Activated CD4-positive, alpha-beta memory T cell treated with anti-CD3 and anti-CD28 coated beads, Interleukin-2, amount 10 ng/mL, durations not matched to agents 7 days and 5 days (primary cell): ENCODE data around the gene UBE2F. TPM values are rescaled to one million over a fixed set of nuclear protein-coding genes. Genes with fewer than 3 reads are reported as not detected.
A peak's percentile ranks its signal among the peaks of the same experiment; 100 is the strongest.

Experiments
- CTCF ChIA-PET: fragments of 350-600 bp; sonication (Branson Sonifier 250); formaldehyde crosslinking; loops from one replicate; lab custom pipeline; 2021; ENCODE audit warnings: antibody characterized with exemption, inconsistent platforms; lab: Charles Lee
- POLR2A ChIA-PET: fragments of 350-600 bp; sonication (Branson Sonifier 250); formaldehyde crosslinking; loops from one replicate; lab custom pipeline; 2021; ENCODE audit warnings: antibody characterized with exemption; lab: Charles Lee
- DNase-seq: peaks from one replicate; pipeline ENCODE4 v3.0.0-alpha.2; 2020
- H3K27ac Mint-ChIP-seq: one replicate; pipeline ENCODE4 v1.8.0; 2021; ENCODE audit warnings: mild to moderate bottlenecking, mixed read lengths
- H3K27me3 Mint-ChIP-seq: one replicate; pipeline ENCODE4 v1.8.0; 2021; ENCODE audit warnings: mixed read lengths
- H3K36me3 Mint-ChIP-seq: one replicate; pipeline ENCODE4 v1.8.0; 2021; ENCODE audit warnings: low read depth, mixed read lengths
- H3K4me1 Mint-ChIP-seq: one replicate; pipeline ENCODE4 v1.8.0; 2021; ENCODE audit warnings: mixed read lengths
- H3K4me3 Mint-ChIP-seq: one replicate; pipeline ENCODE4 v1.8.0; 2021; ENCODE audit warnings: mild to moderate bottlenecking, mixed read lengths
- H3K9me3 Mint-ChIP-seq: one replicate; pipeline ENCODE4 v1.8.0; 2021; ENCODE audit warnings: mixed read lengths
- total RNA-seq, 2 experiments: library from RNA; stranded (reverse); gene quantifications; one replicate each; pipeline ENCODE4 v1.2.3, GENCODE V29; 2021

UBE2F gene, protein sequence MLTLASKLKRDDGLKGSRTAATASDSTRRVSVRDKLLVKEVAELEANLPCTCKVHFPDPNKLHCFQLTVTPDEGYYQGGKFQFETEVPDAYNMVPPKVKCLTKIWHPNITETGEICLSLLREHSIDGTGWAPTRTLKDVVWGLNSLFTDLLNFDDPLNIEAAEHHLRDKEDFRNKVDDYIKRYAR
- 10 to 100 TPM; 77.5 to 82.7 TPM for total RNA-seq

DNA sequence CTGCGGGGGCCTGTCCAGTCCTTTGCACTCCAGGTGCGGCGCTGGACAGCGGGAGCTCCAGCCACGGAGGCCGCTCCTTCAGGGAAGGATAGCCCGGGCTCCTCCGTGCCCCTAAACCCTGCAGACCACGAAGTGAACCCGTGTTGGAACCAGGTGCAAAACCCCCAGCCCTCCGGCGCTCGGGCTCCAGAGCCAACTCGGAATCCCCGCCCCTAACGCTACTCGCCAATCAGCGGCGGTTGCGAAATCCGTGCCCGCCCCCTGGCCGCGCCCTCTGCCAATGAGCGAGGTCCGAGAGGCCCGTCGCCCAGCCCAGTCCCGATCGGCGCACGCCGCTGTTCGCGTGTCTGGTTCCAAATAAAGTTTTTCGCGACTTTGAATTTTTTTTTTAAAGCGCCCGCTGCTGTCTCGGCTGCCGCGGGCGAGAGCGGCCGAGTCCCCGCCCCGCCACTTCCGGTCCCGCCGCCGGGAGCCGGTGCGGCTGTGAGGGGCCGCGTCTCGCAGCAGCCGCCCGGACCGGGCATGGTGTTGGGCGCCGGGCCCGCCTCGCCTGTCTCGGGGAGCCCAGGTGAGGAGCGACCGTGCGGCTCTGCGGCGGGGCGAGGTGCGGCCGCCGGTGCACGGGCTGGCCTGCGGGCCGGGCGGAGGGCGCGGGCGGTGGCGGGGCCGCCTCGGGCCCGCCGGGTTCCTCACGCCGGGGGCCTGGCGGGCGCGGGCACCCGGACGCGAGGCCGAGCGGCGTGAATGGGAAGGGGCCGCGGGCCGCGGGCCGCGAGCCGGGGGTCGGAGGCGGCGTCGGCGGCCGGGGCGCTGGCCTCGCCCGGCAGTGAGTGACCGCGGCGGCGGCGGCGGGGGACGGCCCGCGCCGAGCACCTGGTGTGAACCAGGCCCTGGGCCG is at the start of gene UBE2F:
UBE2F (plus strand) TSS at position 450 of the 898 bp plus-strand sequence. CDS start 6,094 bp downstream, outside the sequence.
- ChIA-PET CTCF (no interaction called here), POLR2A (interaction anchor here (1.0 kb wide), 1 partner anchor 25 kb away, joined by 3 read pairs; no protein-coding TSS in a partner anchor)
- Mint-ChIP-seq H3K9me3 (peaks cover 12% of the 10 kb centered on the region), H3K27me3 (peaks cover 2% of the 10 kb centered on the region), H3K4me1 (peaks cover 39% of the 10 kb centered on the region), H3K36me3 (peaks cover 30% of the 10 kb centered on the region), H3K4me3 (peak within 1 kb of the TSS; percentile 76), H3K27ac (peak within 1 kb of the TSS; percentile 66)
- peak; percentile 97 for DNase-seq

DNA sequence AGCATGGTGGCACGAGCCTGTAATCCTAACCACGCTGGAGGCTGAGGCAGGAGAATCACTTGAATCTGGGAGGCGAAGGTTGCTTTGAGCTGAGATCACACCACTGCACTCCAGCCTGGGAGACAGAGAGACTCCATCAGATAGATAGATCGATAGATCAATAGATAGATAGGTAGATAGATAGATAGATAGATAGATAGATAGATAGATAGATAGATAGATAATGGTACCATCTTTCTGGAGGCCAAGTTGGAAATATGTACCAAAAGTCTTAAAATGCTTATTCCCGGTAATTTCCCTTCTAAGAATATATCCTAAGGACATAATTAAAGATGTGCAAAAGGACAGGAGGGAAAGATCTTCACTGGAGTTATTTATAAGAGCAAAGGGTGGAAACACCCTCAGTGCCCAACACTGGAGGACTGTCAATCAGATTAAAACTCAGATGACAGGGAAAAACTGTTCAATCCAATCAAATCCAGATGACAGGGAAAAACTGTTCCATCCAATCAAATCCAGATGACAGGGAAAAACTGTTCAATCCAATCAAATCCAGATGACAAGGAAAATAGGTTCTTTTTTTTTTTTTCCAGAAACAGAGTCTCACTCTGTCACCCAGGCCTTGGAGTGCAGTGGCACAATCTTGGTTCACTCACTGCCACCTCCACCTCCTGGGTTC is 49.0 kb upstream of the UBE2F start:
- CTCF ChIA-PET = no interaction called here
- peaks cover 14% of the 10 kb centered on the region for H3K4me1 Mint-ChIP-seq
- peaks cover 2% of the 10 kb centered on the region for H3K27me3 Mint-ChIP-seq
- DNase-seq = no peak
- H3K36me3 Mint-ChIP-seq = no peaks in the 10 kb centered on the region
- no peaks in the 10 kb centered on the region for H3K9me3 Mint-ChIP-seq
- POLR2A ChIA-PET = no interaction called here
- no peak overlapping the region for H3K4me3 Mint-ChIP-seq
- no peak overlapping the region for H3K27ac Mint-ChIP-seq

DNA sequence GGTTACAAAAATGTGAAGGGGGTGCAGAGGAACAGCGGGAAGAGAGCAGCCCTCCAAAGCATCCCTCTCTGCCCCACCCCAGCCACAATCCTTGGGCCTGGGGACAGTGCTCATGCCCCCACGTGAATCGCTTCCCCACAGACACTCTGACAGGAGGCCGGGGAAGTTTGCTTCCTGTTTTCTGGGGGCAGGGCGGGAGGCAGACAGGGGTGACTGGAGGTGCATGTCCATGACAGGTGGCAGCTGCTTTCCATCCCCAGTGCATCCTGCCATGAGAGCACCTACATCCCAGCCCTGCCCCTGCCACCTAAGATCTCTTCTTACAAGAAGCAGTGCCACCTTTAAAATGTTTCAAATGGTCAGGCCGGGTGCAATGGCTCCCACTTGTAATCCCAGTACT is 47.2 kb upstream of the UBE2F start:
- Mint-ChIP-seq H3K27ac (no peak overlapping the region), H3K4me3 (no peak overlapping the region), H3K4me1 (peaks cover 27% of the 10 kb centered on the region), H3K27me3 (peaks cover 2% of the 10 kb centered on the region), H3K36me3 (no peaks in the 10 kb centered on the region), H3K9me3 (no peaks in the 10 kb centered on the region)
- no peak for DNase-seq
- ChIA-PET CTCF (no interaction called here), POLR2A (no interaction called here)

DNA sequence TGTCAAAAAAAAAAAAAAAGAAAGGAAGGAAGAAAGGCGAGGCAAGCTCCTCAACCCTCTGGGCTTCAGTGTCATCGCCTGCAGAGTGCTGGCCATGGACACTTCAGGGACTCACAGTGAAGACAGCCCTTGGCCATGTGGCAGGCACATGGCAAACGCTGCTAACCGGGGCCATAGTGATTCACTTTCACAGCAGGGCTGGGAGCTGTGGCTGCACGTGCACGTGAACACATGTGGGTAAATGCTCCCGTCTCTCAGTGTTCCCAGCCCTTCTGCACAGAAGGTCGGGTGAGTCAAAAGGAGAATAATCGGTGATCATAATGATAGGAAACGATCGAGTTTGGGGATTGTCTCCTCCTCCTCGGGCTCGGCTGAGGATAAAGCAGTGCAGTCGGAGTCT is 46.1 kb upstream of the UBE2F start:
- H3K4me3 Mint-ChIP-seq = no peak overlapping the region
- no peaks in the 10 kb centered on the region for H3K36me3 Mint-ChIP-seq
- peaks cover 30% of the 10 kb centered on the region for H3K4me1 Mint-ChIP-seq
- POLR2A ChIA-PET = interaction anchor here (0.9 kb wide), 1 partner anchor 21 kb away, joined by 3 read pairs; no protein-coding TSS in a partner anchor
- H3K27me3 Mint-ChIP-seq = peaks cover 2% of the 10 kb centered on the region
- CTCF ChIA-PET = no interaction called here
- DNase-seq = no peak
- H3K27ac Mint-ChIP-seq = no peak overlapping the region
- no peaks in the 10 kb centered on the region for H3K9me3 Mint-ChIP-seq

DNA sequence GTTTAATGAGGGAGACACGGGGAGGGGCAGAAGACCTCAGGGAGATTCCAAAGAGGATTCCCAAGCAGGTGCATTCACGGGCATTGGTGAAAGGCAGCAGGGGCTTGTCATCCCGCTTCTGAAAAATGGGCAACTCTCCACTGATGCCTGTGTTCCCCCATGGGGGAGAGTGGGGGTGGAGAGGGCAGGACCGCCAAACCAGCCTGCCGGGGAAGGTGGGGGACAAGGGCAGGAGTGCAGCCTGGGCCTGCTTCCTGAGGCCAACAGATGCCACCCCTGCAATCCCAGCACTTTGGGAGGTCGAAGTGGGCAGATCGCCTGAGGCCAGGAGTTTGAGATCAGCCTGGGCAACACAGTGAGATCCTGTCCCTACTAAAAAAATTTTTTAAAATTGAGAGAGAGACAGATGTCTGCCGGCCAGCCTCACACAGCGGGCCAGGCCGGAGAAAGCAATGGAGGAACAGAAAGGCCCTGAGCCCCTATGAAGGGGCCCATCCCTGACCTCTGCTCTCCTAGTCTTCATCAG is 44.8 kb upstream of the UBE2F start:
- Mint-ChIP-seq H3K4me1 (peaks cover 38% of the 10 kb centered on the region), H3K9me3 (no peaks in the 10 kb centered on the region), H3K4me3 (no peak overlapping the region), H3K36me3 (no peaks in the 10 kb centered on the region), H3K27me3 (peaks cover 2% of the 10 kb centered on the region), H3K27ac (no peak overlapping the region)
- no peak for DNase-seq
- ChIA-PET POLR2A (interaction anchor here (1.8 kb wide), 1 partner anchor 23 kb away, joined by 7 read pairs; no protein-coding TSS in a partner anchor), CTCF (interaction anchor here (1.2 to 3.3 kb wide), 4 partner anchors 19 to 139 kb away, joined by 3 to 16 read pairs (median 6); partner anchors contain the start of gene SCLY)

DNA sequence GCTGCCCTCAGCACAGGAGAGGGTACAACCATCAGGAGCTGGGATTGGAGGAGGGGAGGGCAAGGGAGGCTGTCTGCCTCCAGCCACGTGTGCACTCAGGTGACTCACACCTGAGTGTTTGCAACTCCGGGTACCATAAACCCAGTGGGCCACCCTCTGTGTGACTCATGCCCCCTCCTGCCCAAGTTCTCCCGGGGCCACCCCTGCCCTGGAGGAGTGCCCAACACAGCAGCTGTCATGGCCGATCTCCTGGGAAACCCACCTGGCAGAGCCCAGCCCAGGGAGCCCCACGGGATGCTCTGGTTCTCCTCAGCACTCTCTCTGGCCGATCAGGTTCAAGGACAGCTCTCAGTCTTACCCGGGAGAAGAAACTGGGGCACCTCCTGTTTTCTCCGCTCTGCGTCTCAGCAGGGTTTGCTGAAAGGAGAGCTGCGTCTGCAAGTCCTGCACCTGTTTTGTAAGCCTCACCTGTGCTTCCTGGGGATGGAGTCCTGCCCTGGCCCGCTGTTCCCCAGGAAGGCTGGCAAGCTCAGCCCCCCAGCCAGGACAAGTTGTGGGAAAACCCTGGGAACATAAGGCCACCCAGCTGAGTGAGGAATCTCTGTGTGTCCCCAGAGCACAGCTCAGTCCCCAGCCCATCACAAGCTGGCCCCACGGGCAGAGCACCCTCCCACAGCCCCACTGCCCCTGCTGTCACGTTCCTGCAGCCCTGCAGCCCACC is 44.0 kb upstream of the UBE2F start:
- peaks cover 2% of the 10 kb centered on the region for H3K27me3 Mint-ChIP-seq
- CTCF ChIA-PET = interaction anchor here (0.6 to 3.3 kb wide), 29 partner anchors 9 to 214 kb away, joined by 3 to 16 read pairs (median 3); partner anchors contain the start of gene SCLY
- DNase-seq = no peak
- H3K27ac Mint-ChIP-seq = no peak overlapping the region
- H3K9me3 Mint-ChIP-seq = peaks cover 1% of the 10 kb centered on the region
- peaks cover 38% of the 10 kb centered on the region for H3K4me1 Mint-ChIP-seq
- H3K4me3 Mint-ChIP-seq = no peak overlapping the region
- POLR2A ChIA-PET = interaction anchor here (1.0 to 1.8 kb wide), 2 partner anchors 24 to 138 kb away, joined by 3 to 7 read pairs; partner anchors contain the start of gene SCLY
- no peaks in the 10 kb centered on the region for H3K36me3 Mint-ChIP-seq

DNA sequence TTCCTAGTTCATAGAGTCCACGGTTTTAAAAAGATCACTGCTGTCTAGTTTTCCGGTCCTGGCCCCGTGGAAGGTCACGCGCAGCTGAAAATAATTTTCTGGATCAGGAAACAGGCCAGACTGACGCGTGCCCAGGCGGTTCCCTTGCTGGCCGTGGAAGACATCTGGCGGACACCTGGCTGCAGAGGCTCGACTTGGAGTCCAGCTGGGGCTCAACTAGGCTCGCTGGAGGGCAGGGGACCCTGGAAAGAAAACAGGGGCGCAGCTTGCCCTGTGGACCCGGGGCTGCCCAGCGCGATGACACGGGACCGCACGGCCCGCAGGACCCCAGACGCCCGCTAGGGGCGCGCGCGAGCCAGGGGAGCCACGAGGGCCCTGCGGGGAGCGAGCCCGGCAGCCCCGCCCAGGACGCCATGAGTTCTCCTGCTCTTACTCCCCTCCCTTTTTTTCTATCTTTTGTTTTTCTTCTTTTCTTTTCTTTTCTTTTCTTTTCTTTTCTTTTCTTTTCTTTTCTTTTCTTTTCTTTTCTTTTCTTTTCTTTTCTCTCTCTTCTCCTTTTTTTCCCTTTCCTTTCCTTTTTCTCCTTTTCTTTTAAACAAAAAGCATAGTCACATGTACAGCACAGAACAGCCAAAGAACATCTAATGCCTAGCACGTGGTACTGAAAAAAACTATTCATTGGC is 43.2 kb upstream of the UBE2F start:
- H3K27ac Mint-ChIP-seq = no peak overlapping the region
- H3K36me3 Mint-ChIP-seq = peaks cover under 1% of the 10 kb centered on the region
- peaks cover 38% of the 10 kb centered on the region for H3K4me1 Mint-ChIP-seq
- peaks cover 2% of the 10 kb centered on the region for H3K27me3 Mint-ChIP-seq
- peak; percentile 80 for DNase-seq
- H3K4me3 Mint-ChIP-seq = peak overlapping the region; percentile 37
- ChIA-PET POLR2A (interaction anchor here (1.0 to 1.8 kb wide), 2 partner anchors 25 to 137 kb away, joined by 3 to 7 read pairs; partner anchors contain the start of gene SCLY), CTCF (interaction anchor here (0.6 to 3.3 kb wide), 33 partner anchors 10 to 1683 kb away, joined by 3 to 16 read pairs (median 3); partner anchors contain the start of gene SCLY)
- peaks cover 5% of the 10 kb centered on the region for H3K9me3 Mint-ChIP-seq

DNA sequence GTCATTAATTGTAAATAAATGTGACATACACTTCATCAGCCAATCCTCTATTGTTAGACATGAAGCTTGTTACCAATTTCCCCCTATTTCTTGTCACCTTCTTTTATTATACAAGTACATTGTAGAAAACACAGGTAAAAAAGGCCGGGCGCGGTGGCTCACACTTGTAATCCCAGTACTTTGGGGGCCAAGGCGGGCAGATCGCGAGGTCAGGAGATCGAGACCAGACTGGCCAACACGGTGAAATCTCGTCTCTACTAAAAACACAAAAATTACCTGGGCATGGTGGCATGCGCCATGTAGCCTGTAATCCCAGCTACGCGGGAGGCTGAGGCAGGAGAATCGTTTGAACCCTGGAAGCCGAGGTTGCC is 42.7 kb upstream of the UBE2F start:
- Mint-ChIP-seq H3K36me3 (peaks cover 2% of the 10 kb centered on the region), H3K27ac (no peak overlapping the region)

DNA sequence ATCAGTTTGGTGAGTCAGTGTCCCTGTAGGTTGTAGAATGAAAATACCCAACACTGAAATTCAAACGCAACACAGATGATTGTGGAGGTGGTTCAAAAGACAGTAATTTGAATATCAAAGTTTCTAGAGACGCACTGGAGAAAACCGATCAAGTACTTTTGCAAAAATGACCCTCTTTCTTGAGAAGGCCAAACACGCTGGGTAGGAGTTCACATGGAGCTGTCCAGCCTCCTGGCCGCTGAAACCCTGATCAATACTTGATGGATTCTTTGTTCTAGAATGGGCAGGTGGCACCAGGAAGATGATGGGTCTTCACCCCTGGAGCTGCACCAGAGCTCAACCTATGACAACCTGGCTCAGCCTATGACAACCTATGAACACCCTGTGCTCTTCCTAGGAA is 39.7 kb upstream of the UBE2F start:
- Mint-ChIP-seq H3K27me3 (no peaks in the 10 kb centered on the region), H3K4me3 (no peak overlapping the region), H3K9me3 (peaks cover 19% of the 10 kb centered on the region), H3K27ac (no peak overlapping the region), H3K4me1 (peaks cover 26% of the 10 kb centered on the region), H3K36me3 (peaks cover 6% of the 10 kb centered on the region)
- POLR2A ChIA-PET = no interaction called here
- CTCF ChIA-PET = interaction anchor here (0.8 to 1.1 kb wide), 2 partner anchors 9 to 43 kb away, joined by 3 to 6 read pairs; no protein-coding TSS in a partner anchor
- peak; percentile 24 for DNase-seq

More for the DNA sequence above, 42.7 kb upstream of the UBE2F start:
- CTCF ChIA-PET = interaction anchor here (0.7 to 3.3 kb wide), 13 partner anchors 10 to 1684 kb away, joined by 3 to 16 read pairs (median 4); no protein-coding TSS in a partner anchor
- POLR2A ChIA-PET = no interaction called here
- H3K9me3 Mint-ChIP-seq = peaks cover 8% of the 10 kb centered on the region
- peaks cover under 1% of the 10 kb centered on the region for H3K27me3 Mint-ChIP-seq
- no peak for DNase-seq
- H3K4me1 Mint-ChIP-seq = peaks cover 36% of the 10 kb centered on the region
- no peak overlapping the region for H3K4me3 Mint-ChIP-seq

DNA sequence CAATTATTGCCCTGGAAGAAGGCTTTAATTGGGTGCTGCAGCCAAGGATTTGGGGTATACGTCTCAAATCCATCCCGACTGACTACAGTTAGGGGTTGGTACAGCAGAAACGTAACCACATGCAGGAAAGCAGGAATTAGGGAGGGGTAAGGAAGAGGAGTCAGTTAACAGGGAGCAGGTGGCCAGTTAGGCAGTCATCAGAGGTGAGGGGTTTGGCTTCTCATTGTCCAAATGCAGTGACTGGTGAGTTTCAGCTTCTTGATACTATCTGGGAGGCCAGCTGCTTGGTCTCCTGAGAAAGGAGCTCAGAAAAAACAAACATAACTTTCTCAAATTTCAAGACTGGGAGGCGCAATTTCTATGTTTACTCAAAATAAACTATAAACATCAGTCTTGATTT is 38.8 kb upstream of the UBE2F start:
- Mint-ChIP-seq H3K27ac (no peak overlapping the region), H3K4me3 (no peak overlapping the region), H3K9me3 (peaks cover 19% of the 10 kb centered on the region), H3K27me3 (no peaks in the 10 kb centered on the region), H3K36me3 (peaks cover 6% of the 10 kb centered on the region), H3K4me1 (peaks cover 26% of the 10 kb centered on the region)
- ChIA-PET CTCF (no interaction called here), POLR2A (no interaction called here)
- DNase-seq = no peak

DNA sequence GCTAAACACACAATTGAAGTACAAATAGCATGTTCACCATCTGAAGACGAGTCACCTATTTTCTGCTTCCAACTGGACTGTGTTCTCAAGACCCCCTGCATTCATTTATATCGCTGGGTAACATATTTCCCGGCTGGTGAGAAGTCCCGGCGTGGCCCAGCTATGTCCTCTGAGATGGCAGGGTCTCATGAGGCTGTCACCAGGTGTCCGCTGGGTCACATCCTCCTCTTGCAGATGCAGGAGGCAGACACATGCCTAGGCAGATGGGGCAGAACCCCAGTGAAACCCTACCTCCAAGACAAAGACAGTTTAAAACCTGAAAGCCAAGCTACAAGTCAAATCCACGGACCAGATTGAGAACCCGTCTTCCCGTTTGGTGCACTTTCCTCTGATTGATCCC is 36.8 kb upstream of the UBE2F start:
- Mint-ChIP-seq H3K27me3 (no peaks in the 10 kb centered on the region), H3K4me3 (no peak overlapping the region), H3K27ac (no peak overlapping the region), H3K36me3 (peaks cover 6% of the 10 kb centered on the region), H3K4me1 (peaks cover 18% of the 10 kb centered on the region), H3K9me3 (peaks cover 19% of the 10 kb centered on the region)
- DNase-seq = no peak
- POLR2A ChIA-PET = no interaction called here
- CTCF ChIA-PET = interaction anchor here (1.0 to 1.1 kb wide), 2 partner anchors 12 to 41 kb away, joined by 3 read pairs; no protein-coding TSS in a partner anchor
